GM19099 (cell line): ENCODE measurements around the gene MSI2.

Experiments used
- POLR2A ChIP-seq: IDR thresholded peaks from 3 replicates; pipeline ENCODE4 v1.6.1; 2011; ENCODE audit warnings: low read depth; ENCODE audit not compliant: insufficient read length; ENCODE audit errors: extremely low read depth

The MSI2 gene

DNA sequence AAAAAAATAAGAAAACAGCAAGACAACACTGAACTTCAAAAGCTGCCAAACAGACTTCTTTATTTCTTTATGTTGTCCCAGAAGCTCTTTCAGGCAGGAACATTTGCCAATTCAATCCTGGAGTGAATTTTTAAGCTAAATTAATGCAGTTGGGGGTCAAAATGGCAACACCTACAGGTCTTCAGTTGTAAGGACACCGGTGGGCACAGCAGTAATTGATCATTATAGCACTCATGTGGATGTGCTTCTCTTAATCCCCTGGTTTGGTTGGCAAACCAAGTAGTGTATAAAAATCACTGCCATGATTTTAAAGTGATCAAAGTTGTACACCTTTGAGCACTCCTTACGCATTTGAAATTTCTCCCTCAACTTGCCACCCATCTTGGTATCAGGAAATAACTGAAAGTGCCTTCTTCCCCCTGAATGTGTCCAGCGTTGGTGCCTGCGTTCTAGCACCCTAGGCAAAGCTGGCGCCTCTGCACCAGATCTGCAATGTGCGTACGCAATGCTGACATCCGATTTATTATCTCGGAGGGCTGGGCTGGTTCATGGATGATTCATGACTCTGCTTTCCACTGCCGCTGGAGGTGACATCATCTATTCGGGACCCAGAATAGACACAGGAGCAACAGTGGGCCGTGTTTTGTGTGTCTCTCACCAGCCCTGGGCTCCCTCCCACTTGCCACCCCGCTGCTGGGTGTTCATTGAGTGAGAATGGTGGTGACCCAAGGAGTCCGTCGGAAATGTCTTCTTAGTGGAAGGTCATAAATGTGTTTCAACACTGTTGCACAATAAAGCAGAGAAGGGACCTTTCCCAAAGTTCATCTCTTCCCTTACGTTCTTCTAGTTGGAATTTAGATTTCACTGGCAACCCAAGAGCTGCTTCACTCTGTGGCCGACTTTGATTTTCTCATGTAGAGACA, 285.4 kb downstream of the MSI2 start:
- TF ChIP-seq POLR2A: no peak

DNA sequence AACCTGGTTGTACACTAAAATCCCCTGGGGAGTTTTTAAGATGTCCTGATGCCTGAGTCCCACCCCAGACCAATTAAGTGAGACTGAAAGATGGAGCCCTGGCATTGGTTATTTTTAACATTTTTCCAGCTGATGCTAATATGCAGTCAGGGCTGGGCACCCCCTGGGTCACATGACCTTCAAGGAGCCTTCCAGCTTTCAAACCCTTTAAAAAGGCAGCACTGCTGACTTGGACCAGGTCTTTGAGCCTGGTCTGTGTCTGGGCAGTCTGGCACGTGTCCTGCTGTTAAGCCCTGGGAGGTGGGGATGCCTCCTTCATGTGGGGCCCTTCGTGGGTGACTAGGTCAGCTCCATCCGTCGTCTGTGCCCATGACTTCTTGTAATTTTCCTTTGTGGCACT, 286.2 kb downstream of the MSI2 start:
- no peak for TF ChIP-seq POLR2A

DNA sequence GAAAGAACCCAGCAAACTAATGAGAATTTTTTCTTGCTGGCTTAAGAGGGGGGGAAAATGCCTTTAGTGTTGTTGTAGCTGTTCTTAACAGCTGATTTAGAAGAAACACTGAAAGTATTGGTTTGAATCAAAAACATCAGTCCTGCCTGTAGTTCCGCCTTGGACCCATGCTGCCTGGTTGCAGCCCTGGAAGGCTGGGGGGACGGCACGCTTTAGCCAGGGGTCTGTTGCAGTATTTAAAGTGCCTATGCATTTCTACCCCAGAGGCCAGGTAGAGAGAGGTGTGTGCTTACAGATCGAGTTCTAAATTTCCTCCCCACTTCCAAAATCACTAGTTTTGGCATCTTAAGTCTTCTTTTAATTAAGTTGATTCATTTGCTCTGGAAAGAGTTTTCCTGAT, 286.9 kb downstream of the MSI2 start:
- no peak for TF ChIP-seq POLR2A

DNA sequence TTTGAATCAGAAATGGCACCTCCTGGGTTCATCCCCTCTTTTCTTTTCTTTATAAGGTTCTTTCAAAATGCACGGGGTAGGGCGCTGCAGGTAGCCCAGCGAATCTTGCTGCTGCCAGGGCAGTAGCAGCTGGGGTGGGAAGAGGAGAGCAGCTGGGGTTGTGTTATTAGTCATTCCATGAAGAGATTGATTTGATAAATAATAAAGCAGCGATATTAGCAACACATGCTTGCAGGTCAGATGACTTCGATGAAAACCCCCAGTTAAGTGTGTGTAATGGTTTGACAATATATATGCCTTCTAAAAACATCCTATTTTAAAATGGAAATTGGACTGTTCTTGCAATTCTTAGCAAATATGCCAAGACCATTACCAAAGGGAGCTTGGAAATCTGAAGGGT, 288.1 kb downstream of the MSI2 start:
- TF ChIP-seq POLR2A: no peak

DNA sequence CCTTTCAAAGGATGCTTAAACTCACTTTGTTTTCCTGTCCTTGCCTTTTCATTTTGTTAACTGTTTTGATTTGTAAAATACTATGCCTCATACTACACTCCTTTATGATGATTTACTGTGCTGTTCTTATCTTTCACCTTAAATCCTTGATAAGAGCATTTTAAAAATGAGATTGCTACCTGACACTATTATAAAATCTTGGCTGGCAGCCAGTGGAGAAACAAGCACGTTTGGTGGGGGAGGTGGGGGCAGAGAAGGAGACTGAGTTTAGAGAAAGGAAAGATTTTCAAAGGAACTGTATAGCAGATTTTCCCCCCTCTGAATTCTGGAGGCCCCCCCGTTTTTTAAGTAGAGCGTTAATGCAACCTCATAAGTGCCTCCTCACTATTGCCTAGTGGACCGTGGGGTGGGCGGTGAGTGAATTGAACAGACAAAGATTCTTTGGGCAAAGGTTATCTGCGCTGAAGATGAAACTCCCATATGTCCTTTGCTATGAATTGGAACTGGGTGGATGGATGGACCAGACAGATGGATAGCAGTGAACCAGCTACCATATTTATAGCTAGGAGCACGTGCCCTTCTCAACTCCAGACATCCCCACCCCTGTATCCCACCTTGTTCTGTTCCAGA, 288.6 kb downstream of the MSI2 start:
- no peak for TF ChIP-seq POLR2A

DNA sequence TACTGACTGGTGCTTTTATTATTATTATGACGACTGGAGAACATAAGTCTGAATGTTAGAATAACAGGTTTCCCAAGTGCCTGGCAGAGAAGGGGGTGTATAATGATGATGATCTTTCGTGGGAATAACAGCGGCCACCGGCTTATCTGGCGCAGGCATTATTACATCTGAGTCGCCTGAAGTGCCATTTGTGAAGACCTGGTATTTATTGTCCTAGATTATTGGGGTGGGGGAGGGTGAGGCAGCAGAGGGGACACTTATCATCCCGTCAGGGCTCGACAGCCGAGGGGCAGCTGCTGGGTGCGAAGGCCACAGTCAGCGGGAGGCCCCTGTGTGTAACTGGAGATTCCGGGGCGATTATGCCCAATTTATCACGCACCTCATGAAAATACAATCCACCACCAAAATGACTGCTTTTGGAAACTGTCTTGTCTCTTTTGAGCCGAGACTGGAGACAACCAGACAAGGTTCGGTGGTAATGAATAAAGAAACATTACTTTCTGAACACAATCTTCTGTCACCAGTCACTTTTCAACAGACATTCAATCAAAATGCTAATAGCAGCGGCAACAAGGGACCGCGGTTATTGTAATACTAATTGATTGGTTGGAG, 289.5 kb downstream of the MSI2 start:
- no peak for TF ChIP-seq POLR2A

DNA sequence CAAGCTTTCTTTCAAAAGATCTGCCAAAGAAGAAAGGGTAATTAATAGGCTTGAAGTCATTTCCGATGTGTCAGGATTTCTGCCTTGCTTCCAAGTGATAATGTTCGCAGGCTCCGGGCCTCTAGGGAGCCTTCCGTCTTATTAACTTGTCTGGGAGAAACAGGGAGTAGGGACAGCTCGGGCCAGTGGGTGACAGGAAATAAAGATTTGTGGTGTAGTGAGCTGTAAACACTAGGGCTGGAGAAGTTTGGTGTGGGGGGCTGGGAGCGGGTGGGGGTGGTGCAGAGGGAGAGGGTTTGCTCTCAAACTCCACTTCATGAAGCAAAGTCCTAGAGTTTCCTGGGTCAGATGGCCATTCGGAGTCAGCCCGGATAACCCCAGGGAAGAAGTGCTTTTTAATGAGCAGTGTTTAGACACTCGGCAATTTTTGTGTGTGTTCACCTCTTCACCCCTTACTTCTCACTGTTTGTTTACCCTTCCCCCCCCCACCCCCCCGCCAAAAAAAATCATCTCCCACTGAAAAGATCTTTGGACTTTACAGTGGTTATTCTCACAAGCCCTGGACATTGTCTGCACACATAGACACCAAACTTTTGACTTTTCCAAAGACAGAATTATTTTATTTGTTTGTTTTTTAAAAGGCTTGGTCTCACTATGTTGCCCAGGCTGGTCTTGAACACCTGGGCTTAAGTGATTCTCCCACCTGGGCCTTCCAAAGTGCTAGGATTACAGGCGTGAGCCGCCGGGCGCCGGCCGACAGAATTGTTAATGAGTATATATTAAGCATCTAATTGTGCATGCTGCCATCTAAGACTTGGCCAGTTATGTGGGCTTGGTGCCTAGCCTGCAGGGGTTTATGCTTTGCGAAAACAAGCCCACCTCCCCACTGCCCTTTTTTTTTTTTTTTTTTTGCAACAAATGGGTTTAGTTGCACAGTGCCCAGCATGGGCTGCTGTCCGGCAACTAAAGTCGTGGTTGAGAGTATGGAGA, 292.4 kb downstream of the MSI2 start:
- TF ChIP-seq POLR2A: no peak

DNA sequence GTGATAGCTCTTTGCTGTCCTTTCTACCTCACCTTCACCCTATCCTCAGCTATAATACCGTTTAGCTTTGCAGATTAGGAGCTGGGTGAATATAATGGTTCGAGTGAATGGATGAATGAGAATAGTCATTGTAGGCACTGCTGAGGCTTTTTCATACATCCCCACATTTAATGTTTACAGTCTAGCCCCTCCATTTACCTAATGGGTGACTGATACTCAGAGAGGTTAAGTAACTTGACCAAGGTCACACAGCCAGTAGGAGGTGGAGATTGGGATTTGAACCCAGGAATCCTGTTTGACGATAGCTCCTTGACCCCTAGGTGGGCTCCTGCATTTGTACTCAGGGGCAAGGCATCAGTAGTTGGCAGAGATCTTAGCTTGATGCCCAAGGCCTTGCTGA, 293.1 kb downstream of the MSI2 start:
- no peak for TF ChIP-seq POLR2A

DNA sequence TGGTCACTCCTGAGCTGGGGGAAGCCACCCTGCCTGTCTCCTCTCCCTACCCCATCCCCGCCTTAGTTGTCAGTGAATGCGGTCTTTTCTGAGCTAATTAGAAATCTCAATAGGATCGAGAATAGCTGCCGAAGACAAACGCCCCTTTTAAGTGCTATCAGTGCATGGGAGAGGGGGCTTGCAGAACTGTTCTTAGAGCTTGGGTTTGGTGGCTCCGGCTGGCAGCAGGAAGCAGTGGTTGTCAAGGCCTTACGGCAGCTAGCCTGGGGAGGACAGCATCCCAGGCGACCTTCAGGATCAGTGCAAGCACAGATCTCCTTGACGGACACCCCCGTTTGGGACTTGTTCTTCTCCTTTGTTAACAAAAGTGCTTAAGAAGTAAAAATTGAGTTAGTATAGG, 293.7 kb downstream of the MSI2 start:
- no peak for TF ChIP-seq POLR2A

DNA sequence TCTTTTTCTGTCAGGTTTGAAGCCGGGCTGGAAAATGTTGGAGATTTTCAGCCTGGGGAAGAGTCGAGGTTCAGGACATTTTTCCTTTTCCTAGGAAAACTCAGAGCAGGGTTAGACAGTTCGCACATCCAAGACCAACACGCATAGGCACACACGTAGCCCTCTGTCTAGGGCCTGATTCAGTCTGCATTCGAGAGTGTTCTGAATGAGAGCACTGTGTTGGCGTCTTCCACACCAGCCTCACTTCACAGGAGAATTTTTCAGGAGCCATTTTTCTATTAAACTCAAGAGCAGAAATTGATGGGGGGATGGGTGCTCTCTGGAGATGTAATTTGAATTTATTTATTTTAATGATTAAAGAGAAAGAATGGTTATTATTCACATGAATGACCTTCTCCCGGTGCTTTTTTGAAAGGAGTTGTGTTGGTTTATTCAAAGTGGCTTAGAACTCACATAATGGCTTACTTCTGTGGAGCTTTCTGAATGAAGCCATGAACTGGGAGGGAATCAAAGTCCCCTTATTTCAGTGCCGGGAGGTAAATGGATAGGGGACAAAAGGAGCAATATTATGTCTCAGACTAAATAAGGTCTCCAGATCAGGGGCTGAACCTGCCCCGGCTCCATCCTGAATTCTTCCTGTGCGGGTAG, 294.5 kb downstream of the MSI2 start:
- TF ChIP-seq POLR2A: no peak

DNA sequence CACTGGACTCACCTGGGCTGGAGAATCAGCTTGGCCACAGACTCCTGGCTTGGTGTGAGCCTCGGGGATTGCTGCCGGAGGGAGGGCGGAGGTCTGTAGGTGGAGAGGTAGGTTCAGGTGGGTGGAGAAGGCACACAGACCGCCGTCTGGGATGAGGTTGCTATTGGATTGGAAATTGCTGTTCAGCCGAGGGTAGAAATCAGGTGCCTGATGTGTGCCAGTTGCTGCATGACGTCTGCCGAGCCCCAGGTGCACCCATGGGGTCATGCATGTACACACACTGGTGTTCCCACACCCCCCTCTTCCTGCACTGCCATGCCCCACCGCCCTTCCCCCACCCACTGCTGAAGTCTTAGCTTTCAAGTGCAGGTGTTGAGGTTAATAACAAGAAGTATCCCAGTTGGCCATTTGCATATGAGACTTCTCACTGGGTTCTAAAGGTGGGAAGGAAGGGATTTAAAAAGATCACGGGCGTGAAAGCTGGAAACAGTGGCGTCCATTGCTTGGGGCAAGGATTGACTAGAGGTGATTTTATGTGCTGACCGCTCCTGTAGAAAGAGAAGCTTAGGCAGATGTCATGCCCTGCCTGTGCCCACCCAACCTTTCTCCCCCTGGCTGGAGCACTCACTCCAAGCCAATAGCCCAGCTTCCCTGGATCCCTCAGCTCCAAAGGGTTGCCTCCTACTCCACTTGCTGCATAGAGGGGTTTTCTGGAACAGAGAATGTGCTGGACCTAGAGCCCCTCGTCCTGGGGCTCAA, 295.2 kb downstream of the MSI2 start:
- no peak for TF ChIP-seq POLR2A

DNA sequence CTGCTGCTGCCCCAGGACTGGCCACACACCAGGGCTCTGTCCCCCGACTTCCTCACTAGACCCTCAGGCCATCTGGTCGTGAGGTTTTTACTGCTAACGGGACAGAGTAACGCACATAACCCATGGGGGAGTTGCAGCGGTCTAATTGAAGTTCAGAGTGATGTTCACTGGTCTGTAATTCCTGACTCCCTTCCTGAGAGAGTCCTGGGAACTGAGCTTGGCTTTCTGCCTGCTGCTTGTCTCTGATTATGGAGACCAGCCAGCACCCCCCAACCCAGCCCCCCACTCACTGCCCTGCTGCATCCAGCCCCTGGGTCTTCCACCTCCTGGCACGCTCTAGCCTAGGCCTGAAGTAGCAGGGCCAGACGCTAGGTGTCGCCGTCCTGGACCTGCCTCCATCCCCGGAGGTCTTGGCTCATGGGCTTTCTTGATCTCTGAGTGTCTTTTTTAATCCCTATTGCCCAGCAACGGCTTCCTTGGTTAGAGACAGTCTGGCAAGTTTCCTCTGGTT, 295.8 kb downstream of the MSI2 start:
- TF ChIP-seq POLR2A: peak; percentile 35

DNA sequence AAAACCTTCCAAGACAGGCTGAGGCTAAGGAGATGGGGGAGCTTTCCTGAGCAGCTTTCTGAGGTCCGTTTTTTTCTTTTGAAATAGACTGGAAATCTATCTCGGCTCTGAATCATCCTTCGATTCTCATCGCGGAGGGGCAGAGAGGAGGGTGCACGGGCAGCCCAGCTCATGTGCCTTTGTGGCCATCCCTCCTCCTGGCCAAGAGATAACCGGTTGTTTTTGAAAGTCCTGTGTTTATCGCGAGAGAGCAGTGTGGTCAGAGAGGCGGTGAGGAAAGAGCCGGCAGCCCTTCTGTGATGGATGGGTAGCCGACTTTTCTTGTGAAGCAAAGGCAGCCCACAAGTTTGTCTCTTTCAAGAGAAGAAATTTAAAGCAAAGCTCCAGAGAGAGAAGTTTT, 297.2 kb downstream of the MSI2 start:
- no peak for TF ChIP-seq POLR2A
